HG03460 (cell line): ENCODE results near the gene KAT5.
"Not testable (repeated sequence)": the region's sequence is repeated elsewhere in the genome, so short reads cannot be mapped to it uniquely, and the experiment has no call there.

Source experiments
- ATAC-seq: cut with Tn5 transposase; IDR thresholded peaks from one replicate; pipeline ENCODE4 v1.9.1; 2021; ENCODE audit not compliant: unreplicated experiment

Gene KAT5

DNA sequence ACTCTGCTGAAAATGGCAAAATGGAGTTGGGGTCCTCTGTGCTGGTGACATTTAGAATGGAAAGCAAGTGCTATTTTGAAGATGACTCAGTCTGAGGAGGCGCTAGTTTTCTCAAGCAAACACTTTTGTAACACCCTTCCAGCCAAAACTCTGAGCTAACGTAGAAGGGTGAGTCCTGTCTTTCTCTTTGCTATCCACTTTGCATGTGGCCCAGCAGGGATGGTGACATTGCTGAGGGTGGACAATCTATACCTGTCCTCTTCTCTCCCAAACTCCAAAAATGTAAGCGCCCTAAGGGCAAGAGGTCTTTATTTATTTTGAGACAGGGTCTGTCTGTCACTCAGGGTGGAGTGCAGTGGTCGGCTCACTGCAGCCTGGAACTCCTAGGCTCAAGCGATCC is 3.6 kb upstream of the KAT5 start:
- no peak for ATAC-seq

DNA sequence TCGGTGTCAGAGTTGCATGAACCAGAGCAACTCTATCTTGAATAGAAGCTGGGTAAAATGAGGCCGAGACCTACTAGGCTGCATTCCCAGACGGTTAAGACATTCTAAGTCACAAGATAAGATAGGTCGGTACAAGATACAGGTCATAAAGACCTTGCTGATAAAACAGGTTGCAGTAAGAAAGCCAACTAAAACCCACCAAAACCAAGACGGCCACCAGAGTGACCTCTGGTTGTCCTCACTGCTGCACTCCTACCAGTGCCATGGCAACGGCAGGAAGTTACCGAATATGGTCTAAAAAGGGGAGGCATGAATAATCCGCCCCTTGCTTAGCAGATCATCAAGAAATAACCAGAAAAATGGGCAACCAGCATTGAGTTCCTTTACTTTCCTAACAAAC is 2.4 kb upstream of the KAT5 start:
- ATAC-seq, result no peak

DNA sequence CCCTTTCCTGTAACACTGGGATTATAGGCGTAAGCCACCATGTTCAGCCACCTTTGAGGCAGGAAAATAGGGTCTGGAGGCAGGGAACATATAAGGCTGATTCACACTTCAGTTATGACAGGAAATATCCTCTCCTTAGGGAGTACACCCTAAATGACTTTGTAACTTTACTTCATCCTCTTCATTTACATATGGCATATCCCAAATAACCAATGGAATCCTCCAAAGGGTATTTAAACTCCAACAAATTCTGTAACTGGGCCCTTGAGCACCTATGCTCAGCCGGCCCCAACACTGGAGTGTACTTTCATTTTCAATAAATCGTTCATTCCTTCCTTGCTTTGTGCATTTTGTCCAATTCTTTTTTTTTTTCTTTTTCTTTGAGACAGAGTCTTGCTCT is 1.6 kb upstream of the KAT5 start:
- no peak for ATAC-seq

DNA sequence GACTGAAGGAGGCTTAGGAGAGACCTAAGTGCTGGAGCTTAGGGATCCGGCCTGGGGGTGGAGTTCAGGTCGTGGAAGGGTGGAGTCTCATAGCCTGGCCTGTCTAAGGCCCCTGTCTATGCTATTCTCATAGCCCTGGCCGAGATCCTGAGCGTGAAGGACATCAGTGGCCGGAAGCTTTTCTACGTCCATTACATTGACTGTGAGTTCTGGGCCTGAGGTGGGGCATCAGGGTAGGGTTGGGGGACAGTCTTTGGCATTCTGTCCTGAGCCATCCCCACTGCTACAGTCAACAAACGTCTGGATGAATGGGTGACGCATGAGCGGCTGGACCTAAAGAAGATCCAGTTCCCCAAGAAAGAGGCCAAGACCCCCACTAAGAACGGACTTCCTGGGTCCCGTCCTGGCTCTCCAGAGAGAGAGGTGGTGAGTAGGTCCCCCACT is 603 bp downstream of the KAT5 start:
- ATAC-seq, result no peak

DNA sequence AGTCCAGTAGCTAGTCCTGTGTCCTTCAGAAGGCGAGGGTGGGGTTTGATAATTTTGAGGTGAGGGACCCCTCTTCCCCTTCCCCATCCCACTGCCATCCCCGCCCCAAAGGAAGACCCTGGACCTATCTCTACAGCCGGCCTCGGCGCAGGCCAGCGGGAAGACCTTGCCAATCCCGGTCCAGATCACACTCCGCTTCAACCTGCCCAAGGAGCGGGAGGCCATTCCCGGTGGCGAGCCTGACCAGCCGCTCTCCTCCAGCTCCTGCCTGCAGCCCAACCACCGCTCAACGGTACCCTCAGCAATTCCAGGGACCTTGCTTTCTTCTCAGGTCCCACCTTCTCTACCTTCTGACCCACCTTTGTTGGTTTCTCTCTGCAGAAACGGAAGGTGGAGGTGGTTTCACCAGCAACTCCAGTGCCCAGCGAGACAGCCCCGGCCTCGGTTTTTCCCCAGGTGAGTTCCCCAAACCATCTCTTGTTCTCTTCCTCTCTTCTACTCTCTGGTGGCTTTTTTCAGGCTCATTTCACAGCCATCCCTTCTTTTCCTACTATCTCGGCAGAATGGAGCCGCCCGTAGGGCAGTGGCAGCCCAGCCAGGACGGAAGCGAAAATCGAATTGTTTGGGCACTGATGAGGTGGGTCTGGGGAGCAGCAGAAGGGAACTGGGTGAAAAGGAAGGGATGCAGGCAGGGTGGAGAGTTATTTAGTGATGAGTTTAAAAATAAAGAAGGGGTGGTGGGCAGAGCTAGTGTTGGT is 1.3 kb downstream of the KAT5 start:
- ATAC-seq, result no peak

DNA sequence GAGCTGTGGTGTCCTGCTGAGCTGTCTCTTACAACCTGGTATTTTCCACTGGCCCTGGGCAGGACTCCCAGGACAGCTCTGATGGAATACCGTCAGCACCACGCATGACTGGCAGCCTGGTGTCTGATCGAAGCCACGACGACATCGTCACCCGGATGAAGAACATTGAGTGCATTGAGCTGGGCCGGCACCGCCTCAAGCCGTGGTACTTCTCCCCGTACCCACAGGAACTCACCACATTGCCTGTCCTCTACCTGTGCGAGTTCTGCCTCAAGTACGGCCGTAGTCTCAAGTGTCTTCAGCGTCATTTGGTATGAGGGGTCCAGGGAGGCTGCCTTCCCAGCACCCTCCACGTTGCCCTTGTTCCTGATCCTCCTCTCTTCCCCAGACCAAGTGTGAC is 2.4 kb downstream of the KAT5 start:
- ATAC-seq, result no peak

DNA sequence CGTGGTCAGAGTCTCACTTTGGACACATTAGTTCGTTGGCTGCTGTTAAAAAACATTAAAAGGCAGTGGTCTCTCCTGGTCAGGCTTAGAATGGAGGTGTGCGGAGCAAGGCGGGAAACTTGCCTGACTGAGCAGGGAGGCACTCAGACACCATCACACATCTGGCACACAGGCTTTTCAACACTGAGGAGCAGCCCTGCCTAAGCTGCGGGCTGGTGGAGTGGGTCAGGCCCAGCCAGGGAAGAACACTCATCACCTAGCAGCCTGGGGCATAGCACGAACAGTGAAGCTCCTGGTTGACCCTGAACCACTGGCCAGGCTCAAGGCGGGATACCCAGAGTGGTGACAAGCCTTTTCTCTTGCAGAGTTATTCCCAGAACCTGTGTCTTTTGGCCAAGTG is 4.2 kb downstream of the KAT5 start:
- no peak for ATAC-seq

DNA sequence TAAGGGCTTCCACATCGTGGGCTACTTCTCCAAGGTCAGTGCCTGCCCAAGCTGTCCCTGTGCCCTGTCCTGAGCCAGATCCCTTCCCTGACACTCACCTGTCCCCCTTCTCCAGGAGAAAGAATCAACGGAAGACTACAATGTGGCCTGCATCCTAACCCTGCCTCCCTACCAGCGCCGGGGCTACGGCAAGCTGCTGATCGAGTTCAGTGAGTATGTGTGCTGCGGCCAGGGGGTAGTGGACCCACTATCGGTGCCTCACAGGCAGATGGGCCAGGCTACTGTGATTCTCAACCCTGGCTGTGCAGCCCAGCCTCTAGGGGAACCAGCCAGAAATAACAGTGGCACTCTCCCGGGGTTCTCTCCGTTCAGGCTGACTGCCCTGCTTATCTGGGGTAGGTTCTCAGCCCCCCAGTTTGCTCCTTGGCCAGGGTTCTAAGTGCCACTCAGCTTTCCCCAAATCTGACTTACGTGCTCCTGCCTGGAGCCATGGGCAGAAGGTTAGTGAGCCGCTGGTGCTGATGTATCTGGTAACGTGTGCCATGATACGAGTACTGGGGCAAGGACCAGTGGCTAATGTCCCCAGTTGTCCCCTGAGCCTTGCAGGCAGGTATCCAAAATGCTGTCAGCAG is 4.8 kb downstream of the KAT5 start:
- ATAC-seq, result no peak

DNA sequence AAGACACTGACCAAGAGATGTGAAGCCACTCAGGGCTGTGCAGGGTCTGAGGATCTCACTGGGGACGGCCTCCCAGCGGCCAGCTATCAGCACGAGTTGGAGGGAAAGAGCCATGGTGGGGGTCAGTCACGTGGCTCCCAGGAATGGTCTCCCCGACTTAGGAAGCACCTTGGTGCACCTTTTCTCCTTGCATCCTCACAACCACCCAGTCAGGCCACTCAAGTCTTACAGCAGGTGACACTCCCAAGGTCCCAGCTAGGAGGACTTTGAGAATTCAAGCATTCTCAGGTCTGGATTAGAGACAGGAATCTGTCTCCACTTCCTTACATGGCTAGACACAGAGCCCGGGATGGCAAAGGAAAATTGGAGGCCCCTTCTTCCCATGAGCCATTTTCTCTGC is 5.9 kb downstream of the KAT5 start:
- no peak for ATAC-seq

DNA sequence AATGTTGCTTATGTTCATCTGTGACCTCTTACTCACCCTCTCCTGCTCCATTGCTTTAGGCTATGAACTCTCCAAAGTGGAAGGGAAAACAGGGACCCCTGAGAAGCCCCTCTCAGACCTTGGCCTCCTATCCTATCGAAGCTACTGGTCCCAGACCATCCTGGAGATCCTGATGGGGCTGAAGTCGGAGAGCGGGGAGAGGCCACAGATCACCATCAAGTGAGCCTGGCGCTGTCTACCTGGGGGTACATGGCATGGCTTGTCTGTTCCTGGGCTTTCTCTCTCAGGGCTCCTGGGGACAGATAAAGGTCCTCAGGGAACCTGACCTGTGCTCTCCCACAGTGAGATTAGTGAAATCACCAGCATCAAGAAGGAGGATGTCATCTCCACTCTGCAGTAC is 6.5 kb downstream of the KAT5 start:
- ATAC-seq, result no peak

DNA sequence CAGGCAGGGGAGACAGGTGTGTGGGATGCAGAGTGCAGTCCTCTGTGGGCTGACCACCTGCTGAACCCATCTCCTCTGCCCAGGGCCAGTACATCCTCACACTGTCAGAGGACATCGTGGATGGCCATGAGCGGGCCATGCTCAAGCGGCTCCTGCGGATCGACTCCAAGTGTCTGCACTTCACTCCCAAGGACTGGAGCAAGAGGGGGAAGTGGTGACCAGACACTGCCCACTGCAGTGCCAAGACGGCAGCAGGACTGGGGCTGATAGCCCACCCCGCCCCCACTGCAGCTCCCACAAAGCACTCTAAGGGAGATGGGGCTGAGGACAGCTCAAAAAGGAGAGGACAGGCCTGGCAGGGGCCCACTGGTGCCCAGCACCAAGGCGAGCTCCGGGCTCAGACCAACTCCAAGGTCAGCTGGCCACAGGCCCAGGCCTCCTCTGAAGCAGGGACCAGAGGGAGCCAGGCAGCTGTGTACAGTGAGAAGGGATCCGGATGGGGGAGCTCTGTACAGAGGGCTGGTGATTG is 7.0 kb downstream of the KAT5 start:
- no peak for ATAC-seq

DNA sequence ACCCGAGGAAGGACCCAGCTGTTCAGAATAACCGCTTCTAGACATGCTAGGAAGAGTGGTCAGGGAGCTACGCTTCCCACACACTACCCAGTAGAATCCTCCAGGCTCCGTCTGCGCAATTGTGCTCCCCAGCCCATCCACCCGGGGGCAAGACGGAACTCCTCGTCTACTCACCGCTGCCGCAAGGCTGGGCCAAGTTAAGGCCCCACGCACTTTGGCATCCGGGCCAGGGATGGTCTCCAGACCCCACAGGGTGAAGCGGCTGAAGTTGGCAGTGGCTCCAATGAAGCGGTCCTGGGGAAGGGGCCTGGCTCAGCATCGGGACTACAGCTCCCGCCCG is 7.8 kb downstream of the KAT5 start:
- ATAC-seq, result peak; percentile 15

DNA sequence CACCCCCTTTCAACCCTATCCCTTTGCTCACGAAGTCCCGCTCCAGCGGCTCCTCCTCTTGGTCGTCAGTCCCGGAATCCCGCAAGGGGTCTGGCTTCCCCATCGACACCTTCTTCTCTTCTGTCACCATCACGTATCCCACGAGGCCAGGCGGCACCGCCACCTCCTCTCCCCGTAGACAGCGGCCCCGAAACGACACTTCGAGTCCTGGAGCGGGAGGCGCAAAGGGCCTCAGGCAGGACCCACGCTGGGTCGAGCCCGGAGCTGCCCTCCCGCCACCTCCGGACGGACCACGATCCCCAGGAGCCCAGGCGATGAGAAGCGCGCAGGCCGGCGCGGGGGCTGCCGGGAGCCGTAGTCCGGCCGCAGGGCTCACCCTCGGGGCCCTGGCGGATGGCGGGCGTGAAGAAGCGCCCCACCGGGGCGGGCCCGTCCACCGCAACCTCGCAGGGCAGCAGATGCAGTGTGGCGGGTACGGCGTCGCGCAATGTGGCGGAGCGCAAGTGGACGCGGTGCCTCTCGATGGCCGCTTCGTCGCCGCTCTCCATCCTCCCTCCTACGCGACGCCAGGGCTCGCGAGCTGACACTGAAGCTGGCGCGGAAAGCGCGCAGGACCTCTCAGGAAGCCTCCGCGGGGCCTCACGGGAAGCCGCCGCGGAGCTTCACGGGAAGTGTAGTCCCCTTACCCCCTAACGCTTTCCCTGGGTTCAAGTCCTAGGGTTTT is 8.3 kb downstream of the KAT5 start, which contains the start of gene RNASEH2C:
Gene RNASEH2C, minus strand, starts transcription at position 588 of the 724 bp plus-strand sequence. Its CDS starts 40 bp downstream, at position 548.
- peak; percentile 80 for ATAC-seq

DNA sequence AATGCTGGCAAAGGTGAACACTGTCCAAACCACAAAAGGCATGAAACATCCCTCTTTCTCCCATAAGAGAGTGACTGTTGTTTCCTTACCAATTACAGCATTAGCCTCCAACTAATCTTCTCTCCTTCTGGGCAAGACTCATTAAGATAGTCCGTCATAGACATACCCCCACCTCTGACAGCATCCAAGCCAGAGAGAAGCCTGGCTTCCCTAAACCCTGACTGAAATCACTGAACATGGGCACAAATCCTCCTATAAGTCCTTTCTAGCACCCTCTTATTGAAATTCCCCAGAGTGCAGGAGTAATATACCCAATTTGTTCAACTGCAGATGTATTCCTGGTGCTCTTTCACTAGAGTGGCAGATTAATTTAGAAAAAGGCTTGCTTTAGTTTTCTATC is 10.2 kb downstream of the KAT5 start:
- no peak for ATAC-seq

DNA sequence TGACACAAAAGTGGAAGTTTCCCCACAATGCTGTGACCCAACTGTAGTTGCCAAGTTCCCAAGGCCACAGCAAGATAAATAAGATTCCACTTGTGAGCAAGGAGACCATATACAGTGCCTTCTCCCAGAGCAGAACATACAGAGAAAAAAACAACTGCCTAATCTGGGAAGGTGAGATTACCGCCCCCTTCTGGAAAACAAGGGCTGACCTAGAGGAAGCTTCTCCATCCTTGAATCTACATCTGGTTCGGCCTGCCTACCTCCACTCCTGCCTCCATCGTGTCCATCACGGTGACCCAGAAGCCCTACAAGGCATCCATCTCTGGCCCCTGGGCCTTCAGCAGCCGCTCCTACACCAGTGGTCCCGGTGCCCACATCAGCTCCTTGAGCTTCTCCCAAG is 14.6 kb downstream of the KAT5 start:
- ATAC-seq, result no peak

DNA sequence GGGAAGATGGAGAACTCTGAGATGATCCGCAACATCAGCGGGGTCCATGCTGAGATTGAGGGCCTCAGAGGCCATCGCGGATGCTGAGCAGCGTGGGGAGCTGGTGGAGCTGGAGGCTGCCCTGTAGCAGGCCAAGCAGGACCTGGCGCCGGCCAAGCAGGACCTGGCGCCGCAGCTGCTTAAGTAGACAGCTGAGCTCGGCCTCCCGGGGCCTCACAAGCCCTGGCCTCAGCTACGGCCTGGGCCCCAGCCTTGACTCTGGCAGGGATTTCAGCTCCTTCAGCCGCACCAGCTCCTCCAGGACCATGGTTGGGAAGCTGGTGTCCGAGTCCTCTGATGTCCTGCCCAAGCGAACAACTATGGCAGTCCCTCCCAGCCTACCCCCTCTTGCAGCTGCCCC is 15.8 kb downstream of the KAT5 start:
- ATAC-seq, result no peak

DNA sequence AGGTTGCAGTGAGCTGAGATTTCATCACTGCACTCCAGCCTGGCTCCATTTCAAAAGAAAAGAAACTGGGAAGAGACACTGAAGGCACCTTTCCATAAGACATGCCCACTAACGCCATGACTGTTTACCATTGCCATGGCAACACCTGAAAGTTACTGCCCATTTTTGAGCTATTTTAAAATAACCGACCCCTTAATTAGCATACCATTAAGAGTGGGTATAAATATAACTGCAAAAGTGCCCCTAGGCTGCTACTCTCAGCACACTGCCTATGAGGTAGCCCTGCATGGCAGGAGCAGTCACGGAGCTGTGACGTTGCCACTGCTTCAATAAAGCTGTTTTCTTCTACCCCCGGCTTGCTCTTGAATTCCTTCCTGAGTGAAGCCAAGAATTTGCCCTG is 18.4 kb downstream of the KAT5 start:
- no peak for ATAC-seq

DNA sequence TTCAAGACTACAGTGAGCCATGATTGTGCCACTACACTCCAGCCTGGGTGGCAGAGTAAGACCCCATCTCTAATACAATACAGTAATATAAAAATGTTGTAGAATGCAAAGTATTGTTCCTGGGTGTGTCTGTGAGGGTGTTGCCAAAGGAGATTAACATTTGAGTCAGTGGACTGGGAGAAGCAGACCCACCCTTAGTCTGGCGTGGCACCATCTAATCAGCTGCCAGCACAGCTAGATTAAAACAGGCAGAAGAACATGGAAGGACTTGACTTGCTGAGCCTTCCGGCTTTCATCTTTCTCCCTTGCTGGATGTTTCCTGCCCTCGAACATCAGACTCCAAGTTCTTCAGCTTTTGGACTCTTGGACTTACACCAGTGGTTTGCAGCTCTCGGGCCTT is 23.1 kb downstream of the KAT5 start:
- not testable (repeated sequence) for ATAC-seq

DNA sequence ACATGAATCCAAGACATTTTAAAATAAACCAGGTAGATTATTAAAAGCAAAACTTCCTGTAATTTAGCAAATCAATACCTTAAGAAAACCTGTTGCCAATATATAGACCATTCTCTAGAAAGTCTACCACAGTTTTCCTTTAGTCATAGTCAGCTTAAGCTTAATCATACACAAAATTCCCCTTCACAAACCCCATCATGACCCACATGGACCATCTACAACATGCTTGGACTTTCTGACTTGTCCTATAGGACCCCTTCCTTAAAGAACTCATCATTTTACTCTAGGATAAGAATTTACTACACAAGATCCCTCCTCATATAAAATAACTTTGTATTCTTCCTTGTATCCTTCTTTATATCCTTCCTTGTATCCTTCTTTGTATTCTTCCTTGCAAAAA is 24.8 kb downstream of the KAT5 start:
- no peak for ATAC-seq

DNA sequence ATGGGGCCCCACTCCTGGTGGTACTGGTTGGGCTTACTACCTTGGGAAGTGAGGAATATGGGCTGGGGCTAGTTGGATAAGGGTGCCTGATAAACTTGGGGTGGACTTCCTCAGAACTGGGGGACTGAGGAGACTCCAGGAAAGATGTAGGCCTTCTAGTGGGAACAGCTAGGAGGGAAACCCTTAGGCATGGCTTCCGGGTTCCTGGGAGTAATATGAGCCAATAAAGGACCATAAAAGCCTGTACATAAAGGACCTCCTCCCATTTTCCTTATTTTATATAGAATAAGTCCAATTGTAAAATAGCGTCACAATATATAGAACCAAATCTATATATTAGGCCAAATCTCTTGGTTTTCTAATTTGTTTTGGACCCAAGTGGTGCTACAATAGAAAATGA is 27.0 kb downstream of the KAT5 start:
- ATAC-seq, result no peak

DNA sequence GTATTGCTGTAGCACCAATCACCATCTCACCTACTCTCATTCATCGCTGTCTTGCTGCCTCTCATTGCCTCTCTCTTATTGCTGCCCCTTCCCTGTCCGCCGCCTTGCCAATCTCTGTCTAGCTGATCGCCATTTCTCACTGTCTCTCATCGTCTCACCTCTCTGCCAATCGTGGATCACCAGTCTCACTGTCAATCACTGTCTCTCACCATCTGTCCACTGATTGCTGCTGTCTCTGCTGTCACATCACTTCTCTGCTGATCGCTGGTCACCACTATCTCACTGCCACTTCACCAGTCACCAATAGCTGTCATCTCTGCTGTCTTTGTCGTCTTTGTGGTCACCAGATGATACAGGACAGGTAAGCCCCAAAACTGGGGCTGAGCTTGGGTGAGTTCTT is 29.1 kb downstream of the KAT5 start:
- no peak for ATAC-seq

DNA sequence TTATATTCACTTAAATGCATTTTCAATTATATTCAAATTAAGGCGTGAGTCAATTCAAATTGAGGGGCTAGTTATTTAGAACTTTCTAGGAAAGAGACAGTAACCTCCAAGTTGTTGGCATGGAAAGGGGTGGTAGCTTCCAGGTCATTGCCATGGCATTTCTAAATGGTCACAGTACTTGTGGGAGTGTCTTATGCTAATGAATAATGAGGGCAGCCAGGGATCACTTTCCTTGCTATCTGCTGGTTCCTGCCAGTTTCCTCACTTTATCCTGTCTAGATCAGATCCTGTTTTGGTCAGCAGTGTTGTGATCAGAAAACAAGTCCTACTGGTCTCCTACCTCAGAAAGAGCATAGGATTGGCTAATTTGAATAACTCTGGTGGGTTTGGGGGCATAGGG is 30.3 kb downstream of the KAT5 start:
- no peak for ATAC-seq
